Measurements from ENCODE around the gene BTNL2.

DNA sequence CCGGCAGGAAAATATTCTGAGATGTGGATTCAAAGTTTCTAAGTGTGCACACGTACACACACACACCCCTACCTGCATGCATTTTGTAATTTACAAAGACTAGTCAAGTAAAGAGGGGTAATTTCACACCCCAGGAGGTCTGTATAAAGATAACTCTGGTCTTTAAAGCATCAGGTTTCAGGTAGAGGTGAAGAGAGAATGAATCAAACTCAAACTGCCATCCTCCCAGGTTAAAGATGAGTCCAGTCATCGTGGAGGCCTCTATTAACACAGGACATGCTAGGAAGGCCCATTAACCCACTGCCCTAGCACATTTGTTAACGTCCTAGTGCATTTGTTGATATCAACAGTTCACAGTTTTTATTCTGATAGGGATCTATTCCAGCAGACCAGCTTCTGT, 29.2 kb upstream of the BTNL2 start:
- no peak for TF ChIP-seq POLR2AphosphoS5 (IDR thresholded peaks at IDR 0.05)
- TF ChIP-seq, protein P1, sequence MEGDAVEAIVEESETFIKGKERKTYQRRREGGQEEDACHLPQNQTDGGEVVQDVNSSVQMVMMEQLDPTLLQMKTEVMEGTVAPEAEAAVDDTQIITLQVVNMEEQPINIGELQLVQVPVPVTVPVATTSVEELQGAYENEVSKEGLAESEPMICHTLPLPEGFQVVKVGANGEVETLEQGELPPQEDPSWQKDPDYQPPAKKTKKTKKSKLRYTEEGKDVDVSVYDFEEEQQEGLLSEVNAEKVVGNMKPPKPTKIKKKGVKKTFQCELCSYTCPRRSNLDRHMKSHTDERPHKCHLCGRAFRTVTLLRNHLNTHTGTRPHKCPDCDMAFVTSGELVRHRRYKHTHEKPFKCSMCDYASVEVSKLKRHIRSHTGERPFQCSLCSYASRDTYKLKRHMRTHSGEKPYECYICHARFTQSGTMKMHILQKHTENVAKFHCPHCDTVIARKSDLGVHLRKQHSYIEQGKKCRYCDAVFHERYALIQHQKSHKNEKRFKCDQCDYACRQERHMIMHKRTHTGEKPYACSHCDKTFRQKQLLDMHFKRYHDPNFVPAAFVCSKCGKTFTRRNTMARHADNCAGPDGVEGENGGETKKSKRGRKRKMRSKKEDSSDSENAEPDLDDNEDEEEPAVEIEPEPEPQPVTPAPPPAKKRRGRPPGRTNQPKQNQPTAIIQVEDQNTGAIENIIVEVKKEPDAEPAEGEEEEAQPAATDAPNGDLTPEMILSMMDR (IDR thresholded peaks at IDR 0.05): no peak

Measured in gastroesophageal sphincter (tissue), 3 donors.